ENCODE data around the gene CRYBB1.
"Not testable (repeated sequence)": the region's sequence is repeated elsewhere in the genome, so short reads cannot be mapped to it uniquely, and the experiment has no call there.

Gene CRYBB1

GRCh38 chr22:26636296-26636695 is 18.5 kb upstream of the CRYBB1 start:
- DNase-seq (ENCODE audit: low read depth, low spot score): no peak

- no peak for DNase-seq (ENCODE audit: low read depth, low spot score)
Measured at GRCh38 chr22:26635117-26635516, 17.3 kb upstream of the CRYBB1 start.

- no peak for DNase-seq (ENCODE audit: low read depth, low spot score)
Measured at GRCh38 chr22:26634189-26634588, 16.4 kb upstream of the CRYBB1 start.

- no peak for DNase-seq (ENCODE audit: low read depth, low spot score)
Measured at GRCh38 chr22:26632422-26633155, 14.8 kb upstream of the CRYBB1 start.

- DNase-seq (ENCODE audit: low read depth, low spot score): no peak
Measured at GRCh38 chr22:26631282-26631681, 13.5 kb upstream of the CRYBB1 start.

- no peak for DNase-seq (ENCODE audit: low read depth, low spot score)
Measured at GRCh38 chr22:26629988-26630761, 12.3 kb upstream of the CRYBB1 start.

GRCh38 chr22:26624803-26625202 is 7.0 kb upstream of the CRYBB1 start:
- no peak for DNase-seq (ENCODE audit: low read depth, low spot score)

- no peak for DNase-seq (ENCODE audit: low read depth, low spot score)
Measured at GRCh38 chr22:26623984-26624383, 6.2 kb upstream of the CRYBB1 start.

GRCh38 chr22:26621663-26622062 is 3.8 kb upstream of the CRYBB1 start, which contains the start of gene CRYBA4:
TSS of gene CRYBA4 (plus strand) at chr22:26621963. CDS start at chr22:26622597, 634 bp downstream.
- DNase-seq (ENCODE audit: low read depth, low spot score): no peak

- DNase-seq (ENCODE audit: low read depth, low spot score): no peak
Measured at GRCh38 chr22:26620197-26620596, 2.4 kb upstream of the CRYBB1 start.

GRCh38 chr22:26619510-26619909 is 1.7 kb upstream of the CRYBB1 start:
- no peak for DNase-seq (ENCODE audit: low read depth, low spot score)

GRCh38 chr22:26618455-26618854 is 628 bp upstream of the CRYBB1 start:
- DNase-seq (ENCODE audit: low read depth, low spot score): no peak

GRCh38 chr22:26616650-26617049 is 1.2 kb downstream of the CRYBB1 start:
- no peak for DNase-seq (ENCODE audit: low read depth, low spot score)

- DNase-seq (ENCODE audit: low read depth, low spot score): no peak
Measured at GRCh38 chr22:26615830-26616435, 1.9 kb downstream of the CRYBB1 start.

- no peak for DNase-seq (ENCODE audit: low read depth, low spot score)
Measured at GRCh38 chr22:26615149-26615548, 2.7 kb downstream of the CRYBB1 start.

- DNase-seq (ENCODE audit: low read depth, low spot score): no peak
Measured at GRCh38 chr22:26614322-26614721, 3.5 kb downstream of the CRYBB1 start.

- DNase-seq (ENCODE audit: low read depth, low spot score): not testable (repeated sequence)
Measured at GRCh38 chr22:26613753-26614152, 4.1 kb downstream of the CRYBB1 start.

GRCh38 chr22:26612652-26613051 is 5.2 kb downstream of the CRYBB1 start:
- no peak for DNase-seq (ENCODE audit: low read depth, low spot score)

GRCh38 chr22:26610996-26611395 is 6.8 kb downstream of the CRYBB1 start:
- DNase-seq (ENCODE audit: low read depth, low spot score): no peak

- peak; percentile 94 for DNase-seq (ENCODE audit: low read depth, low spot score)
Measured at GRCh38 chr22:26610072-26610958, 7.5 kb downstream of the CRYBB1 start.

GRCh38 chr22:26609287-26609686 is 8.5 kb downstream of the CRYBB1 start:
- DNase-seq (ENCODE audit: low read depth, low spot score): no peak

- DNase-seq (ENCODE audit: low read depth, low spot score): peak; percentile 41
Measured at GRCh38 chr22:26608129-26608528, 9.7 kb downstream of the CRYBB1 start.
